Measurements from ENCODE around the gene SUSD4. TPM values are rescaled to one million over a fixed set of nuclear protein-coding genes. Genes with fewer than 3 reads are reported as not detected.

SUSD4 gene
- total and polyA plus RNA-seq, 2 of the 8 experiments (the other 6 are each of a cell fraction or from before 2014, with no cell fraction given) = 3.9 to 5.2 TPM

GRCh38 chr1:223219846-223220610 is 143.9 kb downstream of the SUSD4 start:
- H3K14ac ChIP-seq (ENCODE audit: insufficient read length) = no peak overlapping the region
- DNase-seq (ENCODE audit: low read depth in 1 of 2, low spot score in 2 of 2) (no peak), FAIRE-seq (no peak)
- no peak overlapping the region for H2AFZ ChIP-seq (ENCODE audit: low read length)
- WGBS, 2 experiments (ENCODE audit: extremely low coverage in 1 of 2, insufficient coverage in 1 of 2, insufficient read length in 1 of 2, insufficient replicate concordance in 2 of 2, low coverage in 1 of 2, low lambda C conversion rate in 2 of 2, missing lambda C conversion rate in 1 of 2) = 79% methylated on average over 4 of the region's 4 CpGs; no CpG with 5 or more reads in 1 of the 2 experiments
- no peak overlapping the region for H3K27ac ChIP-seq (ENCODE audit: low read depth, low read length)
- H2AK5ac ChIP-seq (ENCODE audit: low read depth, low read length) = no peak overlapping the region
- H4K91ac ChIP-seq (replicated peaks; ENCODE audit: insufficient read length, low read length) = no peak overlapping the region
- H4K8ac ChIP-seq (ENCODE audit: extremely low read depth, insufficient read depth, low read length) = no peak overlapping the region
- H3K9me3 ChIP-seq (ENCODE audit: insufficient read depth in 2 of 2, low read depth in 1 of 2, low read length in 1 of 2) = peaks cover 12 to 13% of the 10 kb centered on the region in 2 experiments; a peak in 2 of 4 replicates
- no peak overlapping the region for H2BK20ac ChIP-seq (ENCODE audit: low read length)
- no peaks in the 10 kb centered on the region for H3K36me3 ChIP-seq (ENCODE audit: control insufficient read depth in 2 of 4, insufficient read depth in 4 of 4, low read length in 3 of 4)
- no peak overlapping the region for H2BK120ac ChIP-seq (replicated peaks; ENCODE audit: low read depth, low read length)
- H3K18ac ChIP-seq (ENCODE audit: extremely low read depth, low read length) = no peak overlapping the region
- H3K4me1 ChIP-seq (replicated peaks in 1 of 4; ENCODE audit: control insufficient read depth in 3 of 4, insufficient read depth in 4 of 4, low read length in 3 of 4) = no peaks in the 10 kb centered on the region
- H3K9ac ChIP-seq (replicated peaks in 1 of 4; ENCODE audit: extremely low read depth in 1 of 4, low read depth in 3 of 4, low read length in 3 of 4) = no peak overlapping the region
- H3K23ac ChIP-seq (ENCODE audit: insufficient read length) = no peak overlapping the region
- H3K27me3 ChIP-seq (replicated peaks in 1 of 4; ENCODE audit: control insufficient read depth in 3 of 4, extremely low read depth in 1 of 4, insufficient read depth in 3 of 4, low read length in 3 of 4) = no peaks in the 10 kb centered on the region
- H3K4me2 ChIP-seq (ENCODE audit: insufficient read depth in 1 of 2, low read depth in 2 of 2, low read length in 2 of 2) = no peak overlapping the region
- H3K56ac ChIP-seq (replicated peaks; ENCODE audit: insufficient read length, low read depth, low read length) = no peak overlapping the region
- H2BK12ac ChIP-seq (ENCODE audit: low read depth, low read length) = no peak overlapping the region
- POLR2A ChIA-PET (ENCODE audit: partially characterized antibody) = interaction anchor here (1.1 to 1.2 kb wide), 2 partner anchors 18 to 200 kb away, joined by 3 to 7 read pairs; no protein-coding TSS in a partner anchor
- no peaks in the 10 kb centered on the region for H3K79me1 ChIP-seq (ENCODE audit: low read depth, low read length)
- no peaks in the 10 kb centered on the region for H3K79me2 ChIP-seq (ENCODE audit: control insufficient read depth in 1 of 2, insufficient read depth in 2 of 2, low read length in 2 of 2)
- no peak overlapping the region for H2BK15ac ChIP-seq (ENCODE audit: low read length)
- no peak overlapping the region for H3K4ac ChIP-seq (replicated peaks; ENCODE audit: insufficient read length, low read depth, low read length)
- no peaks in the 10 kb centered on the region for H4K20me1 ChIP-seq (replicated peaks in 1 of 2; ENCODE audit: control insufficient read depth in 1 of 2, insufficient read depth in 2 of 2, low read length in 2 of 2)
- no peak overlapping the region for H2BK5ac ChIP-seq (ENCODE audit: low read depth, low read length)
- H3K4me3 ChIP-seq (ENCODE audit: extremely low read depth in 1 of 4, insufficient read depth in 2 of 4, low read depth in 3 of 4, low read length in 4 of 4) = no peak overlapping the region
- H3K23me2 ChIP-seq (ENCODE audit: low read depth, low read length) = no peaks in the 10 kb centered on the region
- no peak overlapping the region for H4K5ac ChIP-seq (ENCODE audit: insufficient read length, low read depth, low read length)
- CTCF ChIA-PET (ENCODE audit: partially characterized antibody) = interaction anchor here (0.9 to 1.5 kb wide), 3 partner anchors 7 to 390 kb away, joined by 3 read pairs; no protein-coding TSS in a partner anchor
- TF ChIP-seq SIRT6 (IDR thresholded peaks at IDR 0.05; ENCODE audit: low read length) (no peak), JUND (IDR thresholded peaks at IDR 0.05; ENCODE audit: low read length) (no peak), FOSL1 (IDR thresholded peaks at IDR 0.05; ENCODE audit: insufficient read depth, low read depth, low read length) (no peak), SP1 (IDR thresholded peaks at IDR 0.05; ENCODE audit: low read depth, low read length) (no peak)

Measured in H1 (cell line).